ENCODE data around the gene PODXL. TPM values are rescaled to one million over a fixed set of nuclear protein-coding genes. Genes with fewer than 3 reads are reported as not detected.

The PODXL gene
- total RNA-seq, result 0.65 and 1.9 TPM in 2 replicates

GRCh38 chr7:131556053-131556908, at the start of gene PODXL:
PODXL (minus strand) TSS chr7:131556628; CDS start chr7:131556359, 269 bp downstream.
- DNase-seq (ENCODE audit: low read depth), result no peak

- no peak for DNase-seq (ENCODE audit: low read depth)
These were observed 49.0 kb upstream of the PODXL start for GRCh38 chr7:131605280-131605878.

GRCh38 chr7:131604841-131605279, 48.4 kb upstream of the PODXL start:
- DNase-seq (ENCODE audit: low read depth), result peak; percentile 4

GRCh38 chr7:131603932-131604331, 47.5 kb upstream of the PODXL start:
- no peak for DNase-seq (ENCODE audit: low read depth)

- DNase-seq (ENCODE audit: low read depth), result no peak
These were observed 46.6 kb upstream of the PODXL start for GRCh38 chr7:131602994-131603372.

- DNase-seq (ENCODE audit: low read depth), result no peak
These were observed 46.0 kb upstream of the PODXL start for GRCh38 chr7:131602304-131602993.

GRCh38 chr7:131600085-131600881, 43.9 kb upstream of the PODXL start:
- peak; percentile 9 for DNase-seq (ENCODE audit: low read depth)

- no peak for DNase-seq (ENCODE audit: low read depth)
These were observed 40.4 kb upstream of the PODXL start for GRCh38 chr7:131596785-131597184.

GRCh38 chr7:131595699-131596098, 39.3 kb upstream of the PODXL start:
- DNase-seq (ENCODE audit: low read depth), result no peak

- DNase-seq (ENCODE audit: low read depth), result no peak
These were observed 35.4 kb upstream of the PODXL start for GRCh38 chr7:131591687-131592319.

- no peak for DNase-seq (ENCODE audit: low read depth)
These were observed 31.0 kb upstream of the PODXL start for GRCh38 chr7:131587315-131587923.

GRCh38 chr7:131586759-131587158, 30.3 kb upstream of the PODXL start:
- DNase-seq (ENCODE audit: low read depth), result no peak

- DNase-seq (ENCODE audit: low read depth), result no peak
These were observed 29.8 kb upstream of the PODXL start for GRCh38 chr7:131586259-131586658.

- no peak for DNase-seq (ENCODE audit: low read depth)
These were observed 27.0 kb upstream of the PODXL start for GRCh38 chr7:131583430-131583829.

GRCh38 chr7:131581241-131582051, 25.0 kb upstream of the PODXL start:
- no peak for DNase-seq (ENCODE audit: low read depth)

GRCh38 chr7:131578602-131579001, 22.2 kb upstream of the PODXL start:
- no peak for DNase-seq (ENCODE audit: low read depth)

- DNase-seq (ENCODE audit: low read depth), result no peak
These were observed 18.3 kb upstream of the PODXL start for GRCh38 chr7:131574741-131575140.

- no peak for DNase-seq (ENCODE audit: low read depth)
These were observed 14.0 kb upstream of the PODXL start for GRCh38 chr7:131570401-131570800.

GRCh38 chr7:131568970-131569369, 12.5 kb upstream of the PODXL start:
- no peak for DNase-seq (ENCODE audit: low read depth)

GRCh38 chr7:131568510-131568909, 12.1 kb upstream of the PODXL start:
- DNase-seq (ENCODE audit: low read depth), result no peak
